GM18870 (cell line): ENCODE measurements around the gene PXK.
A peak's percentile ranks its signal among the peaks of the same experiment; 100 is the strongest.
"Not testable (repeated sequence)": the region's sequence is repeated elsewhere in the genome, so short reads cannot be mapped to it uniquely, and the experiment has no call there.

Source experiments
- ATAC-seq: cut with Tn5 transposase; IDR thresholded peaks from one replicate; pipeline ENCODE4 v1.9.1; 2021; ENCODE audit warnings: moderate library complexity; ENCODE audit not compliant: unreplicated experiment

PXK gene

DNA sequence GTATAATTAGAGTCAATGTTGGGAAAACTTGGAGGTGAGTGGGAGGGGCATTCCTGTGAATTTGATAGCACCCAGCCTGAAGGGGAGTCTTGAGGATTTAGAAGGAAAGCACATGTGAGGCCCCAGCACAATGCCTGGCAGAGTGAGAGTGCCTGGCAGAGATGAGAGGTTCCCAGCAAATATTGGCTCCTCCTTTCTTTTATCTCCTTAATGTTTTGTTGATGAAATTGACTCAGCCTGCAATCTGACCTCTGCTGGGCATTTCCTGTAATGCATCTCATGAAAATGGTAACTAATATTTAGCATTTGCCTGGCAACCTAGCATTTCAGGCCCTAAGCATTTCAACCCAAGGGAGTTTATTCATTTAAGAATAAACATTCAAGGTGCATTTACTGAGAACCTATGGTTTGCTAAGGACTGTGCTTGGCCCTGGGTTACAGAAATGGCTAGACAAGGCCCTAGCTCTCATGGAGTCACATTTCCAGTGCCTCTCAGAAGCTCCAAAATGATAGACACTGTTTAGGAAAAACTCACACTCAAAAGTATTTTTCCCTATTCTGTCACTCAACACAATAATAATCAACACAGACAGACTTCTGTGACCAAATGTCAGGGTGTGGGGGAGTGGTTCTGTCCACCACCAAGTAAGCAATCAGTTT is 82.0 kb downstream of the PXK start:
- no peak for ATAC-seq

DNA sequence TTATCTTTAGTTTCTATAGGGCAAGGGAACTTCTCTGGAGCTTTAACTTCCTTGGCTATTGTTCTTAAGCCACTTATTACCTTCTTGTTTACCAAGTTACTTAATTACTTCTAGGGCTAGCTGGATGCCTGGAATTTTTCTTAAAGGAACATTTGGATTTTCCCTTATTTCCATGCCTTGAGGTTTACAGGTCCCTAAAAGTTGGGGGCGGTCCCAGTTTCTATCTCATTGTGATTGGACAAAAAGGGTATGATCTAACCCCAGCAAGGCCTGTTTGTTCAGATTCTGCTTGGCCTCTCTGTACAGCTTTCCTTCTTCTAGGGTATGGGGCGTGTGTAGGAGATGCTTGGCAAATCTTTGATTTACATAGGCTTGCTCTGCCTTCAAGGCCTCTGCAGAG is 83.5 kb downstream of the PXK start:
- ATAC-seq: no peak

DNA sequence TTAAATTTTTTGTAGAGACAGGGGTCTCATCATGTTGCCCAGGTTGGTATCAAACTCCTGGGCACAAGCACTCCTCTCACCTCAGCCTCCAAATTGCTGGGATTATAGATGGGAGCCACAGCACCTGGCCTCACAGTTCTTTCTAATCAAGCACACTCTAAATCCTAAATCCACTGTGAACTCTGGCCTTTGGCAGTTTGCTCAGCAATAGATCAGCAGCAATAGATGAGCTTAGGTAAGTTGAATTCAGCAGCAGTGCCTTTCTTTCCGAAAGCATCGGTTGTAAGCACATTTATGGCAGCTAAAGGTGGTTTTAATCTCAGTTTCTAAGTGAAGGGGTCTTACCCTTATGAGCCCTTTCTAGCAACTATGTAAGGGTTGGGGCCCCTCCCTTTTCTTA is 84.4 kb downstream of the PXK start:
- ATAC-seq: no peak

DNA sequence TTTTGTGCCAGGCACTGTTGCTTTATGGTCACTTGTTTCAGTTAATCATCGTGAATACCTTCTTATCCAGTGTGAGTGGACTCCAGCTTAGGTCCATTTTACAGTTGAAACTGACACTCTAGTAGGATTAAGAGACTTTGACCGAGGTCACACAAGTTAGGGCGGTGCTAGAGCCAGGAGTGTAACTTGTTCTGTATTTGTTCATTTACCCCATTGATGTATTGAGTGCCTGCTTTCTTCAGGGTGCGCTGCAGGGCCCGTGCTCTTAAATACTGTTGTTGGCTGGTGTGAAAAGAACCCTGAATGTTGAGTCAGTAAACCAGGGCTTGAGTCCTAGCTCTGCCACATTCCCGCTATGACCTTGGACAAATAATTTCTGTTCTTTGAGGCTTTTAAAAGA is 85.5 kb downstream of the PXK start:
- no peak for ATAC-seq

DNA sequence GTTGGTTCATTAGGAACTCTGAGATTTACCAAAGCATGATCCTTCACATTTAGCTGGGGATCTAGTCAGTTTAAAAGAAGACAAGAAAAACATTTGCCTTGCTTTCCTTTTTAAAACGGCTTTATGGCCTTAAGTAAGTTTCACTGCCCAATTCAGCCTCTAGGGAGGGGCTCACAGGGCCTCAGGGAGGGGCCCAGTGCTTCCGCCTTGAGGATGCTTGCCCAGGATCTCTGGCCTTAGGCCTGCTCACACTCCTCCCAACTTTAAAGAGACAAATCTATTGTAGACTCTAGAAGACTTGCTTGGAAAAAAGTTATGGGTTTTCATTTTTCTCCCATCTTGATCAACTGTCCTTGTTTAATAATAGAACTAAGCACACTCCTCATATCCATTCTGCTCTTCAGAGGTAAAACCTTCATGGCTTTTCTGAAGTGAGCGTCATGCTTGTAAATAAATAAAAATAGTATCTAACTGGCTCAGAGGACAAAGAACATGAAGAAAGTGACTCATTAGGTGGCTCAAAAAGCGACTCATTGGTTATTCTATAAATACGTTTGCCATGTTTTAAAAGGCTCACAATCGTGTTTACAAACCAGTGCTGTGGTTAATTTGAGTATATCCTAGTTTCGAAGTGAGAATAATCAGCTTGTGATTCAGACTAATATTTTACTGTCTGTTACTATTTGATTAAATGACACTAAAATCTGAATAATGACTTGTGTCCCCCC is 87.3 kb downstream of the PXK start:
- peak; percentile 91 for ATAC-seq

DNA sequence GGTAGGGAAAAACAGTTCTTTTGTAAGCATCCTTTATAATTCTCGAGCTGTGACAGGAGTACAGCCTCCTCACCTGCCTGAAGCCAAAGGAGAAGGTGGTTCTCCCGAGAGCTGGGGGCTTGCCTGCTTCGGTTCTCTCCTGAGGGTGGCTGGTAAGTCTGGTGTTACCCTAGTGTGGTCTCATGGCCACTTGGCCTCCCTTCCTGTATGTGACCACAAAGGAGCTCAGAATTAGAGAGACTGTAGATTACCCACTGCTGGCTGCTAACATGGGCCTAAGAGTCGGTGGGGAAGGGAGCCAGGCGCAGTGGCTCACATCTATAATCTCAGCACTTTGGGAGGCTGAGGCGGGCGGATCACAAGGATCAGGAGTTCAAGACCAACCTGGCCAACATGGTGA is 88.3 kb downstream of the PXK start:
- ATAC-seq: no peak

DNA sequence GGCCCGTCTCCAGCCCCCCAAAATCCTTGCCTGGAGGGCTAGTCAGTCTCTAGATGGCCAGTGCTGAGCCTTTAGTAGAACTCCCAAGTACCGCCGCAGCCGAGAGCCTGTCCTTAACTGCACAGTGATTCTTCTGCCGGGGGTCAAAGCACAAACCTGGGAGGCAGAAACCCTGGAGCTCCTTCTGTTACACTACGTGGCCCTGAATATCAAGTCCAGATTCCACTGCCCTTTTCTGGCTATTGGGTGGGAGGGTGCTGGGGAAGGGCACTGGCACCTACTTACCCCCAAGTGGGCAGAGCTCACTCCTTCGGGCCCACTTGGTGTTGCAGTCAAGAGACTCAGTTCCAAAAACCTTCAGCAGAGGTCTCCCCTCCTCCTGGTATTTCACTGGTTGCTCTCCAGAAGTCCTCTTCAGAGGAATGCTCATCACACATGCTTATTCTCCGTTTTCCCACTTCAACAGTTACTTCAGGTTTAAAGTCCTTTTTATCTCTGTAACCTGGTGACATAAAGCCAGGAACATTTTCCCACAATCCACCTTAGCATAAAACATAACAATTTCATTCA is 90.1 kb downstream of the PXK start:
- no peak for ATAC-seq

DNA sequence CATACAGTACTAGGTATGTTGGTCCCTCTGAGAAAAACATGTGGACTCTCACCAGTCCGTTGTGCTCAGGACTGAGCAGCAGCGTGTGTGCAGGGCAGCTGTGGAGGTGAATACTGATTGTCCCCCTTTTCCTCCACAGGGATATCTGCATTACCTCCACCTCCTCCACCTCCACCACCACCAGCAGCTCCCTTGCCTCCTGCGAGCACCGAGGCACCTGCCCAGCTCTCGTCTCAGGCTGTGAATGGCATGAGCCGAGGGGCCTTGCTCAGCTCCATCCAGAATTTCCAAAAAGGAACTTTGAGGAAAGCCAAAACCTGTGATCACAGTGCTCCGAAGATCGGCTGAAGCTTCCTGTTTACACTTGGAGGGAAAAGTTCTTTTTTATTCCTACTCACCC is 91.9 kb downstream of the PXK start:
- no peak for ATAC-seq

DNA sequence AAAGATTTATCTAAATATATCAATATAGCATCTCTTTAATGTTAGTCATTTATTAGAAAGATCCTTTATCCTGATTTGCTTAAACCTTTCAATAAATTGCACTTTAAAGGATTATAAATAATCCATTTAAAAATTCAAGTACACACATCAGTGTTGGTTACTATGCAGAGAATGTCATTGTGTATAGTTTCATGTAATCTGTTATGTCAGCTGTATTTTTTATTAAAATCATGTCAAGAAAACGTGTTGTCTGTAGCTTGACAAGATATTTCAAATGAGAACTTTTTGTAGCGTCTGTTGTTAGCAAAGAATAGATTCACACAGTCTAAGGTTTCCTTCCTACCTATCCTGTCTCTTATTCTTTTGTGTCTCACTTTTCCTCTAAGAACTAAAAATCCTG is 93.1 kb downstream of the PXK start:
- ATAC-seq: no peak

DNA sequence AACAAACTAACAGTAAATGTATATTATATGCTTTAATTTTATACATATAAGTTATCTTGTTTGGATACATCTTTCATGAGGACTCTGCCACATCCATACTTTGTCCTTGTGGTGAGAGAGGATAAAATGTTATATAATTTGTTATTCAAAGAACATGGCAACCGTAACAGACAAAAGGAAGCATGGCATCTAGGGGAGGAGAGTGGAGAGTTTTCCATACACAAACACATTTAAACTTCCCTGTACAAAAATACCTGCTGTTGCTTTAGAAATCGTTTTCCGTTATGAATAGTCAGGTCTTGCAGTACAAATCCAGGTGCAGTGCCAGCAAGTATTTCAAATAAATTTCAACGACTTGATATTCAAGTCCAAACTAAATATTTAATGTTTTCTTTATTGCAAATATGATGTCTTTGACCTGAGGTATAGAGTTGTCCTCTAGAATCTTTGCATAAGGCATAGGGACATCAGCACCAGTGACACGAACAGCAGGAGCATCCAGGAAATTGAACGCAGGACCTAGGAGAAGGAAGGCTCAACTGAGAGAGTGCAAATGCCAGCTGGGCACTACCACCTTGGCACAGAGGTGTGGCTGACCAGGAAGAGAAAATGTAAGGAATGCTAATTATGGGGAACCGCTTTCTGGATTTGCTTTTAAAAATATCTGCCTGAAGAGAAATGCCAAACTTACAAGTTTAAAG is 95.1 kb downstream of the PXK start:
- no peak for ATAC-seq

DNA sequence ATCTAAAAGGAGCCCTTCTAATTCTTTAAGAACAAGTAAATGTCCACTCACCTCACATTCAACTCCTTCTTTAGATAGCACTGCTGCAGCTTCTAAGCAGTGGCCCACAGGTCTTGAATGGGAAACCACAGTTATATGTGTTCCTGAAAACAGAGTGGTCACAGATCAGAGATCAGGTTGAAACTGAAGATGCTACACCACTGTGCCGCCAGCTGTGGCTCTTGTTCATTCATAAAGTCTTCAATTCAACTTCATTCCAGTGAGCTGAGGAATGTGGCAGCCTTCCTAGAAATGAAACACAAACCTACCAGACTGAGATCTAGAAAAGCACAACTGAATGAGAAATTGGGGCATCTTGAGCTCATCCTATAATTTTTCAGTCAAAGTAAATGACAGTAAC is 97.0 kb downstream of the PXK start:
- ATAC-seq: peak; percentile 50

DNA sequence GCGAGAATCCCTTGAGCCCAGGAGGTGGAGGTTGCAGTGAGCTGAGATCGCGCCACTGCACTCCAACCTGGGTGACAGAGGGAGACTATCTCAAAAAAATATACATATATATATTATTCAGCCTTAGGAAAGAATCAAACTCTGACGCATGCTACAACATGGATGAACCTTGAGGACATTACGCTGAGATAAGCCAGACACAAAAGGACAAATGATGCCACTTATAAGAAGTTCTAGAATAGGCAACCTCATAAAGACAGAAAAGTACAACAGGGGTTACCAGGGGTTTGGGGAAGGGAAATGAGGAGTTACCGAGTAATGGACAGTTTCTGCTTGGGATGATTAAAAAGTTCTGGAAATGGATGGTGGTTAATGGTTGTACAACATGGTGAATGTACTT is 100.2 kb downstream of the PXK start:
- ATAC-seq: no peak

DNA sequence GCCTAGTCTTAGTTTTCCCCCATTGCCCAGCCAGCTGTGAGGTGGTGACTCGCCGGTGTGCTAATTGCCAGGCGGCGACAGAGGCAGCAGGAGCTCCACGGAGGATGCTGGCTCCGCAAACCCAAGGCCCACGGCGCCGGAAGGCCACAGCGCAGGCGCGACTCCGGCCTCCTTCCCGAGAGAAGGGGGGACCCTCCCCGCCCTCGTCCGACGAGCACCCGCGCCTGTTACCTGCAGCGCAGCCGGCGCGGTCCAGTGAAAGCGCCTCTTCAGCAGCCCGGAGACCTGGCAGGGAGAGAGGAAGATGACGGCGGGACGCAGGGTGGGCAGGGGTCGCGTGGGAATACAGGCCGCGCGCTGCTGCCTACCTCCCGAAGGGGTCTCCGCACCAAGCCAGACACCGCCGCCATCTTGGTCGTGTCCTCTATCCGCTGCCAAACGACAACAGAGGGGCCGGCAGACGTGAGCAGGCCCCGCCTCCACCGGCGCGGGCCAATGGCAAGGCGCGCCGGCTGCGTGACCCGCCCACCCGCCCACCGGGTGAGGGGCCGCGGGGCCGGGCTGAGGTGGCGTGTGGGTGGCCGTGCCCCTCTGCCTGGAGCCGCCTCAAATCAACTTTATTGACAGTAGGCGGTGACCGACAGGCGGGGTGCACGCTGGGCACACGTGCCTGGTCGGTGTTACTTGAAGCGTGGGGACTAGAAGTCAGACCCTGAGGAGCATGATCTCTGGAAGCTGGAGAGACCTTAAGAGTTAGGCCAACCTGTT is 100.9 kb downstream of the PXK start, which contains the start of gene PDHB:
Gene PDHB (minus strand): TSS at position 433 of the 768 bp plus-strand sequence. CDS start 23 bp downstream, at position 410.
- peak; percentile 85 for ATAC-seq

DNA sequence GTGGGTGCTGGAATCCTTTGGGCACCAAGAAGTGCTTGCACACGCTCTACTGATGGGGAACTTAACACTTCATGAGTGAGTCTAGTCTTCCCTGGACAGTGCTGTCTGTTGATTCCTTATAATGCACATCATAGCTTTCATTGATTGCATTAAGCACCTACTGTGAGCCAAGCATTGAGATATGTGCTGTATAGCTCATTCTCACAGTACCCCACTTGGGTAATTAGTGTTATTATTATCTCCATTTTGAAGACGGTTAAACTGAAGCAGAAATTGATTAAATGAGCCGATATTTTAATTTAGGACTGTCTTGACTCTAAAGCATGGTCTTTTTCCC is 101.4 kb downstream of the PXK start:
- ATAC-seq: no peak

DNA sequence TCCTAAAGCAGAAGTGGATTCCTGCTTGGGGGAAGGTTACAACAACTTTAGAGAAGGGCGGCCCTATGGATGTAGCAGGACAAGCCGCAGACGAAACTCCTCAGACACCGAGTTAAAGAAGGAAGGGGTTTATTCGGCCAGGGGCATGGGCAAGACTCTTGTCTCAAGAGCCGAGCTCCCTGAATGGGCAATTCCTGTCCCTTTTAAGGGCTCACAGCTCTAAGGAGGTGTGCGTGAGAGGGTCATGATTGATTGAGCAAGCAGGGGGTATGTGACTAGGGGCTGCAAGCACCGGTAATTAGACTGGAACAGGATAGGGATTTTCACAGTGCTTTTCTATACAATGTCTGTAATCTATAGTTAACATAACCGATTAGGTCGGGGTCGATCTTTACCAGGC is 101.8 kb downstream of the PXK start:
- ATAC-seq: no peak

DNA sequence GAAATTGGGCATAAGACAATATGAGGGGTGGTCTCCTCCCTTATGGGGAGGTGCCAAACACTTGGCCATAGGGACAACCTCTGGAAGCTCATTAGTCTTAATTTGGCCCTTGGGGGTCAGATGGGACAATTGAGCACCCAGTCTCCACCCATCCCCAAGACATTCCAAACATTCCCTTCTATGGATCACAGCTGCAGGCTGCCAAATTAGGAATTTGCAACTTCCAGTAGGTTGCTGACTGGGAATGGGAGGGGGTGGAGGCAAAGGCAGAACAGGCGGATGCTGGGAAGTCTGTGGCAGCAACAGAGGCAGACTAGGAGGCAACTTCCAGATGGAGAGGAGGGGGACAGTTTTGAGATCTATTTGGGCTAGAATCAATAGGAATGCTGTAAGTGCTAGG is 102.3 kb downstream of the PXK start:
- no peak for ATAC-seq

DNA sequence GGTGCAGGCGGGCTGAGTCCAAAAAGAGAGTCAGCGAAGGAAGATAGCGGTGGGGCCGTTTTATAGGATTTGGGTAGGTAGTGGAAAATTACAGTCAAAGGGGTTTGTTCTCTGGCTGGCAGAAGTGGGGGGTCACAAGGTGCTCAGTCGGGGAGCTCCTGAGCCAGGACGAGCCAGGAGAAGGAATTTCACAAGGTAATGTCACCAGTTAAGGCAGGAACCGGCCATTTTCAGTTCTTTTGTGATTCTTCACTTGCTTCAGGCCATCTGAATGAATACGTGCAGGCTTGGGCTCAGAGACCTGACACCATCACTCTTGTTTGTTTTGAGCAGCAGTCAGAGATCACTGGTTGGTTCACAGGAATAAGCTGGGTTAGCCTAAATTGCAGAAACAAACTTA is 104.6 kb downstream of the PXK start:
- not testable (repeated sequence) for ATAC-seq

DNA sequence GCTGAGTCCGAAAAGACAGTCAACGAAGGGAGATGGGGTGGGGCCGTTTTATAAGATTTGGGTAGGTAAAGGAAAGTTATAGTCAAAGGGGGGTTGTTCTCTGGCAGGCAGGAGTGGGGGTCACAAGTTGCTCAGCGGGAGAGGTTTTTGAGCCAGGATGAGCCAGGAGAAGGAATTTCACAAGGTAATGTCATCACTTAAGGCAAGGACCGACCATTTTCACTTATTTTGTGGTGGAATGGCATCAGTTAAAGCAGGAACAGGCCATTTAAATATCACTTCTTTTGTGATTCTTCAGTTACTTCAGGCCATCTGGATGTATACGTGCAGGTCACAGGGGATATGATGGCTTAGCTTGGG is 108.3 kb downstream of the PXK start:
- not testable (repeated sequence) for ATAC-seq

DNA sequence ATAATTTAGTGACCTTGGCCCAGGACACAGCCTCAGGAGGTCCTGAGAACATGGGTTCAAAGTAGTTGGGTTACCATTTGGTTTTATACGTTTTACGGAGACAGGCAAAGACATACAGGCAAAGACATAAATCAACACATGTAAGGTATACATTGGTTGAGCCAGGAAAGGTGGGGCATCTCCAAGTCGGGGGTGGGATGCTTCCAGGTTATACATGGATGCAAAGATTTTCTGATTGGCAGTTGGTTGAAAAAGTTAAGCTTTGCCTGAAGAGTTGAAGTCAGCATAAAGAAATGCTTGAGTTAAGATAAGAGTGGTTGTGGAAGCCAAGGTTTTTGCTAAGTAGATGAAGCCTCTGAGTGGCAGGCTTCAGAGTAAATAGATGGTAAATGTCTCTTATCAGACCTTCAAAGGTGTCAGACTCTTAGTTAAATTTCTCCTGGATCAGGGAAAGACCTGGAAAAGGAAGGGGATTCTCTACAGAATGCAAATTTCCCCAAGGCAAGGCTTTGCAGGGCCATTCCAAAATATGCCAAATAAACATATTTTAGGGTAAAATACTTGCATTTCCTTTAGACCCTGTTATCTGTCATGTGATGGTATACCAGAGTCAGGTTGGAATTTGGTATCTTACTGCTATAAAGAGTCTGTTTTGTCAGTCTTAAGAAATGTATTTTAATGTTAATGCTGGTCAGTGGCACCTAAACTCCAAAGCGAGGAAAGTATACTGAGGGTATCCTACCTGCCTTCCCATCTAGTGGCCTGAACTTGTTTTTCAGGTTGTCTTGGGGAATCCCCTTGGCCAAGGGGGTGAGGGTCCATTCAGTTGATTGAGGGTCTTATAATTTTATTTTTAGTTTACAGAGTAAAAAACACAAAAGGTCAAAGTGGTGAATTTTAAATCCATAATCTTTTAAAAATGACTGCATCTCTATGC is 109.1 kb downstream of the PXK start:
- no peak for ATAC-seq

DNA sequence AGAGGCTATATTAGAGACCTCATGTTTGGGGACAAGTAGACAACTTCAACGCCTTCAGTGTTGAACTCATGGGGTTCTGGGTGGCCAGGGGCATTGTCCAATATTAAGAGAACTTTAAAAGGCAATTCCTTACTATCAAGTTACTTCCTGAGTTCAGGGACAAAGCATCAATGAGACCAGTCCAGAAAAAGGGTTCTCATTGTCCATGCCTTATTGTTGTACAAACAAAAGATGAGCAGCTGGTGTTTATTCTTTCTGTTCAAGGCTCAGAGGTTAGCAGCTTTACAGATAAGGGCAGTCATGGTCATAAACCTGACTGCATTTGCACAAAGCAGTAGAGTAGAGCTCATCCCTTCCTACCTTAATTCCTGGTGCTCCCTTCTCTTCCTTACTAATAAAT is 119.5 kb downstream of the PXK start:
- ATAC-seq: no peak
